Testis (tissue), 2 donors: ENCODE results near the gene RNF220.

ENCODE experiments used
- POLR2A ChIP-seq: fragments of 450-650 bp; IDR thresholded peaks from one replicate; pipeline ENCODE4 v1.6.1; 2017; ENCODE audit warnings: antibody characterized with exemption, mild to moderate bottlenecking, moderate library complexity
- TF ChIP-seq, protein P1 (sequence below), 3 experiments: fragments of 450-650 bp in 2 of 3; fragments of 200-600 bp in 1 of 3; sonication (generic) in 1 of 3; IDR thresholded peaks; one replicate each; pipeline ENCODE4 v1.5.1; 2016 to 2019; ENCODE audit warnings: antibody characterized with exemption in 3 of 3, mild to moderate bottlenecking in 2 of 3, moderate library complexity in 1 of 3

DNA sequence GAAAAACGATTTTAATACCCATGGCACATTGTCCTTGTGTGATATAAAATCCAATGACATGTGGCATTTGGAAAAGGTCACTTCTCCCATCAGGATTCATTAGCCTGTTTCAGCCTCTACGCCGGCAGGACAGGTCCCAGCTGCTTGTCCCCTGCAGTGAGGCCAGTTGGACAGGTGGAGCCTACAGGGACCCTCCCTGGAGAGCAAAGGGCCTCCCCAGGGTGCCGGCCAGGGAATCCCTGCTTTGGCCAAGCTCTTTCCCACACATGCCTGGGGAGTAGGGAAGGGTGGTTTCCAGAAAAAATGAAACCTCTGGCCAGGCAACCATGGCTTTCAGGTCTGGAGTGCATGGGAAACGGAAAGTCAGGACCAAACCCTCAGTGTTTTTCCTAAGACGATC lies 176.2 kb downstream of the RNF220 start:
- TF ChIP-seq, protein P1, sequence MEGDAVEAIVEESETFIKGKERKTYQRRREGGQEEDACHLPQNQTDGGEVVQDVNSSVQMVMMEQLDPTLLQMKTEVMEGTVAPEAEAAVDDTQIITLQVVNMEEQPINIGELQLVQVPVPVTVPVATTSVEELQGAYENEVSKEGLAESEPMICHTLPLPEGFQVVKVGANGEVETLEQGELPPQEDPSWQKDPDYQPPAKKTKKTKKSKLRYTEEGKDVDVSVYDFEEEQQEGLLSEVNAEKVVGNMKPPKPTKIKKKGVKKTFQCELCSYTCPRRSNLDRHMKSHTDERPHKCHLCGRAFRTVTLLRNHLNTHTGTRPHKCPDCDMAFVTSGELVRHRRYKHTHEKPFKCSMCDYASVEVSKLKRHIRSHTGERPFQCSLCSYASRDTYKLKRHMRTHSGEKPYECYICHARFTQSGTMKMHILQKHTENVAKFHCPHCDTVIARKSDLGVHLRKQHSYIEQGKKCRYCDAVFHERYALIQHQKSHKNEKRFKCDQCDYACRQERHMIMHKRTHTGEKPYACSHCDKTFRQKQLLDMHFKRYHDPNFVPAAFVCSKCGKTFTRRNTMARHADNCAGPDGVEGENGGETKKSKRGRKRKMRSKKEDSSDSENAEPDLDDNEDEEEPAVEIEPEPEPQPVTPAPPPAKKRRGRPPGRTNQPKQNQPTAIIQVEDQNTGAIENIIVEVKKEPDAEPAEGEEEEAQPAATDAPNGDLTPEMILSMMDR (IDR thresholded peaks at IDR 0.05): no peak
- no peak for TF ChIP-seq POLR2A
